ACHN (cell line): Measurements from ENCODE around the gene SP110.
A peak's percentile ranks its signal among the peaks of the same experiment; 100 is the strongest.
"Not testable (repeated sequence)": the region's sequence is repeated elsewhere in the genome, so short reads cannot be mapped to it uniquely, and the experiment has no call there.

ENCODE experiments used
- DNase-seq: peaks from one replicate; pipeline ENCODE4 v3.0.0-alpha.2; 2015
- in situ Hi-C: cut with HindIII; loops from 2 replicates; pipeline ENCODE4 v1.10.0; 2017; ENCODE audit warnings: low sequenced_read_pairs, low pct_ligation_motif_present, low pct_unique_long_range_greater_than_20kb

SP110 gene

DNA sequence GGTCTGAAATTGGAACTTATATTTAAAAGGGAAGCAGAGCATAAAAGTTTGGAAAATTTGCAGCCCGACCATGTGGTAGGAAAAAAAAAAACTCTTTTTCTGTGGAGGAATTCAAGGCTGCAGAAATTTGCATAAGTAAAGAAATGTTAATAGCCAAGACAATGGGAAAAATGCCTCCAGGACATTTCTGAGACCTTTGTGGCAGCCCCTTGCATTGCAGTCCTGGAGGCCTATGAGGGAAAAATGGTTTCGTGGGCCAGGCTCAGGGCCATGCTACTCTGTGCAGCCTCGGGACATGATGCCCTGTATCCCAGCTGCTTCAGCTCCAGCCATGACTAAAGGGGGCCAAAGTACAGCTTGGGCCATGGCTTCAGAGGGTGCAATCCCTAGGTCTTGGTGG is 79.1 kb downstream of the SP110 start:
- no peak for DNase-seq
- in situ Hi-C loops = no loop called here

DNA sequence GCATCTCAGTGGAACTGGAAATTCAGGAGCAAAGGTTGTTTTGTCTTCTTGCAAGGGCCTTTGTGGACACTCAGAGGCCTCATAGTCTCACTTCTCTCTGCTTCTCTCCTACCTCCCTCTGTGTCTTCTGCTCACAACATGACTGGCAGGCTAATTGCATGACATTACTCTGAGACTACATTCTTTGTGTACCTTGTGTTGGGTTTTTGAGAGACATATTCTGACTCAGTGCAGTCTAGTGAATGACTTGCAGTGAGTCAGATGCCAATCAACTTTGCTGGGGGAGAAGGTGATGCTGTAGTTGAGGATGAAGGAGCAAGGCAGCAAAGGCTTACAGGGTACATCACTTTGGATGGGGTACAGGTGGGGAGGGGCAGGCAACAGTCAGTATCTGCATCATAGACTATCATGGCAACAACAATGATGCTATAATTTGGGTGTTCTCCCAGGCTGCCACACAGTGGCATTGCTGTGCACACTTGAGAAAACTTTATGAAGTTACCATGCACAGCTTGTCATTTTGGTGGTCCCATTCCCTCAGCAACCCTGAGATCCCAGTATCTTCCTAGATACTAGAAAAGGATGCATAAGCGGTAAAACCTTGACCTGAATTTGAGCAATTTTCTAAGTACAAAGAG is 81.8 kb downstream of the SP110 start:
- DNase-seq = no peak
- in situ Hi-C loops = no loop called here

DNA sequence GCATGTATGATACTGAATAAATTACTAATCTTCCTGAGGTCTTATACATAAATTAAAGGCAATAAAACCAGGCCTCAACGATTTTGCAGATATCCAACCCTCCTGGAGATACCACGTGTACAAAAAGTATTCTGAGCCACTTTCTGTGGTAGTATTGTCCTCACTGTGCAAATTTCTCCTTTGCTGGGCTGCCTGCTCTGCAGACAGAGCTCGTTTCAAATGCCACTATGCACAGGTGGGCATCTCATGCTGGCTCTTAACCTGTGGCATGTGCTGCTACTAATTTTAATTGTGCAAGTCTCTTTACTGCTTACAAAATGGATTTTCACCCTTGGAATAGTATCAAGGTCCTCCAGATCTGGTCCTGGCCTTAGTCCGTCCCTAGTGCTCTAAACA is 84.7 kb downstream of the SP110 start:
- no peak for DNase-seq
- in situ Hi-C loops = no loop called here

GRCh38 chr2:230134496-230135129 is 85.2 kb downstream of the SP110 start:
- in situ Hi-C loops = no loop called here
- DNase-seq = no peak

DNA sequence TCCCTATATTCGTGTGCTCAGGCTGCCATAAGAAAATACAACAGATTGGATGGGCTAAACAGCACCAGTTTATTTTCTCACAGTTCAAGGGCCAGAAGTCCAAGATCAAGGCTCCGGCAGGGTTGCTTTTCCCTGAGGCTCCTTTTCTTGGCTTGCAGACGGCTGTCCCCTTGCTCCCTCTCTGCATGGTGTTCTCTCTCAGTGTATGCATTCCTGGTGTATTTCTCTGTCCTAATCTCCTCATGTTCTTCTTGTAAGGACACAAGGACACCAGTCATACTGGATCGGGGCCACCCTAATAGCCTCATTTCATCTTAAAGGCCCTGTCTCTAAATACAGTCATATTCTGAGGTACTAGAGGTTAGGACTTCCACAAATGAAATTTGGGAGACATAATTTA is 88.4 kb downstream of the SP110 start:
- DNase-seq = no peak
- in situ Hi-C loops = no loop called here

DNA sequence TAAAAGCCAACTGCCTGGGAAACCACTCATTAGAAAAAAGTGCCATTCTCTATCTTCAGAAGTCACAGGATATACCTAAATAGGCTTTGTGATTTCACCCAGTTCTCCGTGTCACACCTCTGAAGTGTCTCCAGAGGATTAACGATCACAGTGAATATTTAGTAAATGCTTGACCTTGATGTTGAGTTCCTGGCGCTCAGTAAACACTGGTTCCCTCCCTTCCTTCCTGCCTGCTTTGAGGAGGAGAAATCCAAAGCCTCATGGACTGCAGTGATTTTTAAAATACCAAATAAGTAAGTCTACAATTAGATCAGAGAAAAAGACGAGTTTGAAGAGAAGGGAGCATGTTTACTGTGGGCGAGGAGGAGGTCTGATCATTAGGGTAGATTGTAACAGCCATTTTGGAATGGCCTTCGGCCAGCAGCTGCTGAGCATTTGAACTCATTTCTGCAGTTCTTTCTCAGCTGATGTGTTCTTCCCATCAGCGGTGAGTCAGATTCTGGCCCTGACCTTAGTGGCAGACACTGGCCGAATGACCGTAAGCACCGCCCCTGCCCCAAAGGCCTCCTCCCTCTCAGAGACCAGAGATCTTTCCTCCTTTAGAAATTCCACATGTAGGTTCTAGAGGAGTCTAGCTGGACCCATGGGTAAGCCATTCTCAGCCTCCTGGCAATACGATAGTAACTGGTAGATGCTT is 89.0 kb downstream of the SP110 start:
- in situ Hi-C loops = no loop called here
- peak; percentile 46 for DNase-seq

- in situ Hi-C loops = no loop called here
- DNase-seq = no peak
These were observed 90.4 kb downstream of the SP110 start for GRCh38 chr2:230129343-230129742.

DNA sequence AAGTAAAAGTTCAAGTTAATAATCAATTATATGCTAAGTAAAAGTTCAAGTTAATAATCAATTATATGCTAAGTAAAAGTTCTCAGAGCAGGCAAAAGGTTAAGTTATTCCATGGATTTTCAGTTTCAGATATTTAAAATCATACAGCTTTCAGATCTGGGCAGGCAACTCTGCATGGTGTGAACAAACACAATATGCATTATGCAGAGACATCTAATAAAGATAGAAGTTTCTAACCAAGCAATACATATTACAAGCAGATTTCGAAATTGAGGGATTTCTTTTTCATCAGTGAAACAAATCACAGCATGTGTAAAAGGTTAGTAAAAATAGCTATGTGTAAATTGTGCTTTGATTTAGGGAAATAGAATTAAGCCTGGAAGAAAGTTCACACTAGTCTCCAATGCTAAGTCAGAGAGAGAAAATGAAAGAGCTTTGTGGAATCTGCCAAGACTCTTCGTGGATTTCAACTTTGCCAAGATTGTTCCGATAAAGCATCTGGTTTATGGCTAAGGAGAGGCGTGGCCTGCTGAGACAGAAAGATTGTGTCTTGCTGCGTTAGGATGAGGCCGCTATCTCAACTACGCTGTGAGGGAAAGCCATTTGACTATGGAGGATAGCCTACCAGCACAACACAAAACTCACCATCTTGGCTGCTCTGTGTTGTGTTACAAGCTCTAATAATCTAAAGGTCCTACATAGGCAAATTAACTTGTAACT is 91.0 kb downstream of the SP110 start:
- no peak for DNase-seq
- in situ Hi-C loops = no loop called here

DNA sequence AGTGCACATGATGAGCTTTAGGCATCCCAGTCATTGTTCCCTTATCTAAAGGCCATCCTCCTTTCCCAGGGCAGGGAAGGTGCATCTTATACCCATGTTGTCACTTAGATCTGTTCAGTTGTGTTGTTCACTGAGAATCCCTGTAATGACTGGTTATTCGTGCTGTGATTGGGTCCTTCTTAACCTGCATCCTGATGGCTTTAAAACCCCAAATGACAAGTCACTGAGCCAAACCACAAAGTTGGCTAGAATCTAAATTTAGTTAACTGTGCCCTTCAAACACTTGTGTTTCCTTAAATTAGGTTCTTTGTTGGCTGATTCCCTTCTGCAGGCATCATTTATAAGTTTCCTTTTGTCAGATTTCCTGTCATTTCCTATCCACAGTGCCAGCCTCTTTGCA is 92.6 kb downstream of the SP110 start:
- no peak for DNase-seq
- in situ Hi-C loops = no loop called here

DNA sequence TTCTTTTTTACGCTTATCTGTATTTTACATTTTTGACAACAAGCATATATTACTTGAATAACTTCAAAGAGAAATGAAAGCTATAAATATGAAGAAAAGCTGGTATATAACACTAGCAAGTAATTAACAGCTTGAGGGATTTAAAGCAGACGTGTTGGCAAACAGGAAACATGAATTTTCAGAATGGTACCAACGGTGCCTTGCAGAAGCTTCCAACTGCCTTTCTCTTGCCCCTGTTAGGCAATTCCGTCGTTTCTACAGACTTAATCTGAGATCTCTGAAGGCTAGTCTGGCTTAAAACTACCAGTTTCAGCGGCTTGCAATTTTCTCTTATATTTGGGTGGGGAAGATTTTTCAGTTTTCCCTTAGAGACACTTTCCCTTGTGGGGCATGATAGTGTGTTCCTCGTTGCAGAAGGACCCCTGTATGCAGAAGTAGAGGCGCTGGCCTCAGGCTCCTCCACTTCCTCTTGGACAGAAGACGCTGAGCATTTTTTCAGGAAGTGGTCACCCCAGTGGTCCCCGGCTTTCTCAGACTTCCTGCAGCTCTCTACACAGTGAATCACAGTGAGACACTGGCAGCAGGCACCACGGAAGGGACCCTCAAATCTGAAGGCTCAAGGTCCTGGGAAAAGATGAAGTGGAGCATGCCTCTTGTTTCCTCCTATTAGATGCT is 94.9 kb downstream of the SP110 start:
- in situ Hi-C loops = no loop called here
- DNase-seq = no peak

GRCh38 chr2:230124235-230124634 is 95.5 kb downstream of the SP110 start:
- in situ Hi-C loops = no loop called here
- DNase-seq = no peak

DNA sequence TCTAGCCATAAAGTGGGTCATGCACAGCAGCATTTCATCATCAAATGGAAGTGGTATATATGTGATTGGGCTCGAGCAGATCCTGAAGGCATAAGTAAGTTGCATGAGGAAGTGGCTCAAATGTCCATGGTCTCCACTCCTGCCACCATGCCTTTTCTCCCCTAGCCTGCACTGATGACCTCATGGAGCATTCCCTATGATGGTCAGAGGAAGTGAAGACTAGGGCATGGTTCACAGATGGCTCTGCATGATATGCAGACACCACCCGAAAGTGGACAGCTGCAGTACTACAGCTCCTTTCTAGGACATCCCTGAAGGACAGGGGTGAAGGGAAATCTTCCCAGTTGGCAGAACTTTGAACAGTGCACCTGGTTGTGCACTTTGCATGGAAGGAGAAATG is 99.4 kb downstream of the SP110 start:
- in situ Hi-C loops, DNase-seq: not testable (repeated sequence)

GRCh38 chr2:230119827-230120226 is 100.0 kb downstream of the SP110 start:
- in situ Hi-C loops, DNase-seq: not testable (repeated sequence)
